CD14-positive monocyte (primary cell): ENCODE data around the gene MOB1B. TPM values are rescaled to one million over a fixed set of nuclear protein-coding genes. Genes with fewer than 3 reads are reported as not detected.
A peak's percentile ranks its signal among the peaks of the same experiment; 100 is the strongest.

Experiments
- DNase-seq, 3 donors: peaks; one replicate each; pipeline ENCODE4 v3.0.0-alpha.2; 2011 to 2022
- H2AFZ ChIP-seq: 2 replicates; pipeline ENCODE4 v1.6.0; 2012; ENCODE audit warnings: mild to moderate bottlenecking, low read depth, low read length, inconsistent platforms; ENCODE audit not compliant: insufficient read depth, poor library complexity, severe bottlenecking
- H3K27ac ChIP-seq, 2 donors: 1 replicate in 1 of 2; 2 replicates in 1 of 2; pipeline ENCODE4 v1.5.1; 2012 to 2013; ENCODE audit warnings: low read length in 2 of 2, control low read depth in 1 of 2, inconsistent platforms in 1 of 2, low read depth in 1 of 2, mild to moderate bottlenecking in 1 of 2
- H3K27me3 ChIP-seq, 2 donors: one replicate each; pipeline versions ENCODE4 v1.6.0 to v1.6.1; 2011 to 2013; ENCODE audit warnings: low read length in 2 of 2; ENCODE audit not compliant: control insufficient read depth in 2 of 2, insufficient read depth in 2 of 2
- H3K36me3 ChIP-seq, 2 donors: replicated peaks in 1 of 2; 1 replicate in 1 of 2; 2 replicates in 1 of 2; pipeline versions ENCODE4 v1.5.1 to v1.6.1; 2012 to 2013; ENCODE audit warnings: low read length in 2 of 2, control low read depth in 1 of 2, inconsistent platforms in 1 of 2, mild to moderate bottlenecking in 1 of 2; ENCODE audit not compliant: insufficient read depth in 2 of 2, control insufficient read depth in 1 of 2
- H3K4me1 ChIP-seq, 2 donors: 1 replicate in 1 of 2; 2 replicates in 1 of 2; pipeline versions ENCODE4 v1.5.1 to v1.6.1; 2012 to 2013; ENCODE audit warnings: low read length in 2 of 2, control low read depth in 1 of 2, inconsistent platforms in 1 of 2, mild to moderate bottlenecking in 1 of 2, moderate library complexity in 1 of 2; ENCODE audit not compliant: insufficient read depth in 2 of 2, control insufficient read depth in 1 of 2
- H3K4me2 ChIP-seq: replicated peaks from 2 replicates; pipeline ENCODE3; 2012; ENCODE audit warnings: low read length, moderate library complexity, mild to moderate bottlenecking; ENCODE audit not compliant: poor library complexity, severe bottlenecking; ENCODE audit errors: extremely low read depth
- H3K4me3 ChIP-seq, 3 experiments: fragments of 200-600 bp in 1 of 3; sonication (generic) in 1 of 3; replicated peaks in 1 of 3; 1 replicate in 2 of 3; 2 replicates in 1 of 3; pipeline ENCODE4 v1.5.1; 2011 to 2013; ENCODE audit warnings: low read length in 3 of 3, mild to moderate bottlenecking in 3 of 3, control low read depth in 2 of 3, low read depth in 2 of 3, inconsistent platforms in 1 of 3, moderate library complexity in 1 of 3
- H3K79me2 ChIP-seq: 2 replicates; pipeline ENCODE4 v1.6.0; 2012; ENCODE audit warnings: mild to moderate bottlenecking, control low read depth, inconsistent platforms, low read length, moderate library complexity; ENCODE audit not compliant: insufficient read depth
- H3K9ac ChIP-seq: 2 replicates; pipeline ENCODE4 v1.6.0; 2017; ENCODE audit warnings: low read length, mild to moderate bottlenecking; ENCODE audit not compliant: insufficient read depth, poor library complexity, severe bottlenecking
- H3K9me3 ChIP-seq, 2 donors: replicated peaks in 1 of 2; 1 replicate in 1 of 2; 2 replicates in 1 of 2; pipeline versions ENCODE4 v1.5.1 to v1.6.1; 2012 to 2013; ENCODE audit warnings: low read length in 2 of 2, control low read depth in 1 of 2; ENCODE audit not compliant: control insufficient read depth in 1 of 2, insufficient read depth in 1 of 2
- H4K20me1 ChIP-seq: 2 replicates; pipeline ENCODE4 v1.6.0; 2012; ENCODE audit warnings: mild to moderate bottlenecking, low read length, control low read depth, moderate library complexity; ENCODE audit not compliant: insufficient read depth
- H3K27ac Mint-ChIP-seq, 7 donors: one replicate each; pipeline ENCODE4 v1.8.0; 2020; ENCODE audit warnings: mild to moderate bottlenecking in 7 of 7, mixed read lengths in 7 of 7, moderate library complexity in 6 of 7, inconsistent platforms in 2 of 7
- H3K27me3 Mint-ChIP-seq, 3 donors: one replicate each; pipeline ENCODE4 v1.8.0; 2021 to 2022; ENCODE audit warnings: low read depth in 3 of 3, mild to moderate bottlenecking in 3 of 3, mixed read lengths in 3 of 3, moderate library complexity in 3 of 3, inconsistent platforms in 1 of 3
- H3K36me3 Mint-ChIP-seq, 2 donors: one replicate each; pipeline ENCODE4 v1.8.0; 2020; ENCODE audit warnings: mixed read lengths in 2 of 2, inconsistent platforms in 1 of 2, mild to moderate bottlenecking in 1 of 2
- H3K4me1 Mint-ChIP-seq: one replicate; pipeline ENCODE4 v1.8.0; 2020; ENCODE audit warnings: mild to moderate bottlenecking, mixed read lengths
- H3K4me3 Mint-ChIP-seq, 2 donors: one replicate each; pipeline ENCODE4 v1.8.0; 2020; ENCODE audit warnings: mild to moderate bottlenecking in 2 of 2, mixed read lengths in 2 of 2, moderate library complexity in 1 of 2
- H3K9me3 Mint-ChIP-seq, 7 donors: one replicate each; pipeline ENCODE4 v1.8.0; 2020 to 2022; ENCODE audit warnings: mixed read lengths in 7 of 7, mild to moderate bottlenecking in 6 of 7, moderate library complexity in 6 of 7, inconsistent platforms in 2 of 7
- CTCF ChIP-seq: fragments of 200-600 bp; IDR thresholded peaks from one replicate; pipeline ENCODE4 v1.8.0; 2022; ENCODE audit warnings: antibody characterized with exemption, mild to moderate bottlenecking
- WGBS: methylation state at CpG from one replicate; pipeline ENCODE4 v1.1.5; 2013; ENCODE audit warnings: missing lambda C conversion rate; ENCODE audit not compliant: insufficient coverage; 5-methylcytosine and 5-hydroxymethylcytosine counted together
- intact Hi-C, 2 donors: fragments of 100-400 bp; cut with micrococcal nuclease; formaldehyde crosslinking; loops; one replicate each; pipeline versions ENCODE4 v1.15.0 to v1.15.1; 2023
- polyA plus RNA-seq, 3 donors: library from polyadenylated mRNA; depleted of rRNA in 1 of 3; unstranded in 2 of 3; stranded (reverse) in 1 of 3; fragments of 300-500 nt in 2 of 3; fragments of >200 nt in 1 of 3; fragmentation: Illumina TruSeq in 2 of 3; gene quantifications; 1 replicate in 2 of 3; 2 replicates in 1 of 3; pipeline ENCODE4 v1.2.3, GENCODE V29; 2012 to 2021

MOB1B gene
- polyA plus RNA-seq, 3 donors = 3.9 to 10.7 (median 7.0) TPM

DNA sequence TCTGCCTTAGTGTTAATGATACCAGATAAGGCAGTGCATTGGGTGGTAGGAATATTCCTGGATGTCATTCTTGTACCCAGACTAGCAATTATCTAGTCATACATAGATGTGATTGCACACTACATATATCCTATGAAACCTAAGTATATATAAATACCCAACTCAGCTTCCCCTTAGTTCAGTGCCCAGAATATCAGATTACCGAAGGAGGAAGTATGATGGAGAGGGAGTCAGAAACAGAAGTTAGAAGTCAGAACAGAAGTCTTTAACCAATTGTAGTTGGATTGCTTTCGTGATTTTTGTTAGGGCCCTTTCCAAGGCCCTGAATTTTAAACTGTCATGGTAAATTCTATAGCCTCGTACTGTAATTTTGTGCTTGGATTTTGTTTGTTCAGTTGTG lies 42.9 kb downstream of the MOB1B start:
- no peaks in the 10 kb centered on the region for H3K27me3 Mint-ChIP-seq
- no peak overlapping the region for H2AFZ ChIP-seq
- no peak for TF ChIP-seq CTCF
- no peaks in the 10 kb centered on the region for H3K27me3 ChIP-seq
- H3K9me3 ChIP-seq = no peaks in the 10 kb centered on the region
- H3K4me2 ChIP-seq = peak overlapping the region; percentile 71
- H3K36me3 ChIP-seq = peaks cover 0 to 1% of the 10 kb centered on the region in 2 donors
- H3K27ac Mint-ChIP-seq = peak overlapping the region; percentile 71 to 95 (median 92)
- peak overlapping the region in 1 of 2 donors; percentile 77 for H3K27ac ChIP-seq
- peaks cover 74% of the 10 kb centered on the region for H3K79me2 ChIP-seq
- no peak overlapping the region for H3K9ac ChIP-seq
- H3K4me3 ChIP-seq = peak overlapping the region in 1 of 3 experiments; percentile 65
- DNase-seq = peak; percentile 61 to 80 (median 62)
- peaks cover 4 to 6% of the 10 kb centered on the region in 2 donors for H3K36me3 Mint-ChIP-seq
- intact Hi-C loops = loop anchor here (5.0 to 10.0 kb wide), 3 partner anchors 47 to 50 kb away; partner anchors contain the start of gene DCK (in 2 of the 2)
- H3K4me1 Mint-ChIP-seq = peaks cover 69% of the 10 kb centered on the region
- H3K4me1 ChIP-seq = peaks cover 72 to 80% of the 10 kb centered on the region in 2 donors
- peak overlapping the region in 1 of 2 donors; percentile 42 for H3K4me3 Mint-ChIP-seq
- H3K9me3 Mint-ChIP-seq = peaks cover 0 to 2% (median 0%) of the 10 kb centered on the region in 7 donors
- no peaks in the 10 kb centered on the region for H4K20me1 ChIP-seq
- WGBS = no CpG with 5 or more reads among the region's 3 CpGs

- no peak overlapping the region for H3K9ac ChIP-seq
- peak overlapping the region in 1 of 2 donors; percentile 77 for H3K27ac ChIP-seq
- Mint-ChIP-seq H3K9me3 (peaks cover 0 to 2% (median 0%) of the 10 kb centered on the region in 7 donors), H3K4me1 (peaks cover 69% of the 10 kb centered on the region), H3K4me3 (peak overlapping the region in 1 of 2 donors; percentile 42), H3K27ac (peak overlapping the region; percentile 53 to 95 (median 91)), H3K27me3 (no peaks in the 10 kb centered on the region), H3K36me3 (peaks cover 4% of the 10 kb centered on the region in 2 donors)
- H3K4me2 ChIP-seq = peak overlapping the region; percentile 71
- no peak for DNase-seq
- H2AFZ ChIP-seq = no peak overlapping the region
- H3K4me3 ChIP-seq = peak overlapping the region in 1 of 3 experiments; percentile 65
- no peak for TF ChIP-seq CTCF
- no peaks in the 10 kb centered on the region for H3K9me3 ChIP-seq
- peaks cover 74% of the 10 kb centered on the region for H3K79me2 ChIP-seq
- no CpG with 5 or more reads among the region's 3 CpGs for WGBS
- intact Hi-C loops = loop anchor here (5.0 to 10.0 kb wide), 3 partner anchors 47 to 51 kb away; partner anchors contain the start of gene DCK (in 2 of the 2)
- peaks cover 72 to 80% of the 10 kb centered on the region in 2 donors for H3K4me1 ChIP-seq
- no peaks in the 10 kb centered on the region for H3K36me3 ChIP-seq
- H3K27me3 ChIP-seq = no peaks in the 10 kb centered on the region
- no peaks in the 10 kb centered on the region for H4K20me1 ChIP-seq
Observed at GRCh38 chr4:70945452-70946055, 43.4 kb downstream of the MOB1B start.
